M059J (cell line): ENCODE data around the gene GNG8. TPM values are rescaled to one million over a fixed set of nuclear protein-coding genes. Genes with fewer than 3 reads are reported as not detected.

Experiments
- DNase-seq: peaks from one replicate; pipeline ENCODE4 v3.0.0-alpha.2; 2012; ENCODE audit warnings: low read depth
- total RNA-seq: library from RNA; depleted of rRNA; stranded (reverse); fragments of >200 nt; shearing (Covaris generic); gene quantifications from 2 replicates; pipeline ENCODE4 v1.2.3, GENCODE V29; 2014; rRNA removed

The GNG8 gene
- total RNA-seq, 1 experiment from 2014 or later = not detected

- DNase-seq = no peak
Observed at GRCh38 chr19:46602392-46603194, 33.4 kb downstream of the GNG8 start.

- no peak for DNase-seq
Observed at GRCh38 chr19:46601318-46602224, 34.4 kb downstream of the GNG8 start, which contains the start of gene CALM3. Gene CALM3, plus strand, starts transcription at chr19:46601330. Its CDS starts 105 bp downstream, at chr19:46601435.

DNA sequence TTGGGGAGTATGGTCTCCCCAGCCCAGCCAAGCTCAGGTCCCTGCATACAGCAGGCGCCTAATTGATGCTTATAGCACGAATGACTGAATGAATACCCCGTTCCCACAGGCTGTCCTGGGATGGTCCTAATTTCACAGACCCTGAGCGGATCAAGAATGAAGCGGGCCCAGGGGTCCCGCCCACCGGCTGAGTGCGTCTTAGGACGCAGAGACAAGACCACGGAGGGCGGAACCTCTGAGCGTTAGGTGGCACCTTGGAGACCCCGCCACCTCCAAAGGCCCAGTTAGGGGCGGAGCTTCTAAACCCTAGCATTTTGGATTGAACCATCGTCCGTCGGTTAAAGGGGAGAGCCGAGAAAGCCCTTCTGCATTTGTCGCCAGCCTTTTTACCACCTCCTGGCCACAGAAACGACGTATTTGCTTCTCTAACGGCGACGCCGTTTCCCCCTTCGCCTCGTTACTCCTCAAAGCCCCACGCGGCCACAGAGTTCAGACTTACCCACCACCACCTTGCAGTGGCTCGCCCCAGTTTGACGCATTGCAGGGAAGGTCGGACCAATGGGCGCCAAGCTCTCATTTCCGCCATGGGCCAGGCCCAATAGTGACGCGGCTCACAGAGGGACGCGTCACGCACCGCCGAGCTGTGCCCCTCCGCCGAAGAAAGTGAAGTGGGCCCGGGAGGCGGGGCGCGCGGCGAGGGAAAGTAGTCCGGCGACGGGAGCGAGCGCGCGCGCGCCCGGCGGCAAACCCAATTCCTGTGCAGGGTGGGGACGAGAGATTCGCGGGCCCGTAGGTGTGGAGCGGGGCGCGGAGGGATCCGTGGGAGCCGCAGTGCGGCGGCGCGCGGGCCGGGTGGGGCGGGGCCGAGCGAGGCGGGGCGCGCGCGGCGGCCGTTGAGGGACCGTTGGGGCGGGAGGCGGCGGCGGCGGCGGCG lies 35.4 kb downstream of the GNG8 start:
- DNase-seq = peak; percentile 91

DNA sequence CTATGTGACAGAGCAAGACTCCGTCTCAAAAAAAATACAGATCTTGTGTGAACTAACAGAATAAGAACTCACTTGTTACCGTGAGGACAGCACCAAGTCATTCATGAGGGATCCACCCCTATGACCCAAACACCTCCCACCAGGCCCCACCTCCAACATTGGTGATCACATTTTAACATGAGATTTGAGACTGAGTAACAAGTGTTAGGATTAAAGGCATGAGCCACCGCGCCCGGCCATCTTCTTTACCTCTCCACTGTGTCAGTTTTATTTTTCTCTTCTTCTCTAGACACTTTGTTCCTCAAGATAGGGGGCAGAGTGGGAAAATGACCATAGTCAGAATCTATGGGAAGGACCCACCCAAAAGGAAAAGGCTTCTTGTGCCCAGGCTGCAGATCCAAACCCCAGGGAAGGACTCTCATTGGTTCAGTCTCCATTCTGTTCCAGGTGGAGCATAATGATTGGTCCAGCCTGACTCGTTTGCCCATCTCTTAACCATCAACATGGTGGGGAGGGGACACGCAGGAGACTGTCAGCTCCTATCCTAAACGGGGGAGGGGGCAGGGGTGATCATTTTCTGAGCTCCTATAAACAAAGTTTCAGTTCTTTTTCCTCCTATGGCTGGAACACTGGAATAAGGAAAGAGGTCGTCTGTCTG lies 36.2 kb downstream of the GNG8 start:
- DNase-seq = no peak

GRCh38 chr19:46598372-46598917 lies 37.6 kb downstream of the GNG8 start:
- DNase-seq = no peak

DNA sequence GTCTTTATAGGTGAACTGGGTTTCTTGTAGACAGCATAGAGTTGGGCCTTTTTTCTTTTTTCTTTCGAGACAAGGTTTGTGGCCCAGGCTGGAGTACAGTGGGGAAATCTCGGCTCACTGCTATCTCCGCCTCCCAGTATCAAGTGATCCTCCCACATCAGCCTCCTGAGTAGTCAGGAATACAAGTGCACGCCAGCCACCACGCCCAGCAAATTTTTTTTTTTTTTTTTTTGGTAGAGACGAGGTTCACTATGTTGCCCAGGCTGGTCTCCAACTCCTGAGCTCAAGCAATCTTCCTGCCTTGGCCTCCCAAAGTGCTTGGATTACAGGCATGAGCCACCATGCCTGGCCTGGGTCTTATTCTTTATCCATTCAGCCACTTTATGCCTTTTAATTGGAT lies 40.0 kb downstream of the GNG8 start:
- DNase-seq = no peak

DNA sequence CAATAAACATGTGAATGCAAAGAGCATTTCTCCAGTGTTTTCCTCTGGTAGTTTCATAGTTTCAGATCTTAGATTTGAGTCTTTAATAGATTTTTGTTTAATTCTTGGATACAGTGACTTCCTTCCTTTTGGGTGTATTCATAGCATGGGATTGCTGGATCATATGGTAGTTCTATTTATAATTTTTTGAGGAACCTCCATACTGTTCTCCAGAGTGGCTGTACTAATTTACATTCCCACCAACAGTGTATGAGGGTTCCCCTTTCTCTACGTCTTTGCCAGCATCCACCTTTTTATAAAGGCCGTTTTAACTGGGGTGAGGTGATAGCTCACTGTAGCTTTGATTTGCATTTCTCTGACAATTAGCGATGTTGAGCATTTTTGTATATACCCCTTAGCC lies 44.1 kb downstream of the GNG8 start:
- no peak for DNase-seq

DNA sequence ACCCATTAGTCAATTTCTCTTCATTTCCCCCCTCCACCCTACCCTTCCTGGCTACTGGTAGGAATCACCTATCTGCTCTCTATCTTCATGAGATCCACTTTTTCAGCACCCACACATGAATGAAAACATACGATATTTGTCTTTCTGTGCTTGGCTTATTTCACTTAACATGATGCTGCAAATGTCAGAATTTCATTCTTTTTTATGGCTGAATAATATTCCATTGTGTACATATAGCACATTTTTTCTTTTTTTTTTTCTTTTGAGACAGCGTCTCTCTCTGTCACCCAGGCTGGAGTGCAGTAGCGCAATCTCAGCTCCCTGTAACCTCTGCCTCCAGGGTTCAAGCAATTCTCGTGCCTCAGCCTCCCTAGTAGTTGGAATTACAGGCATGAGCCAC lies 44.7 kb downstream of the GNG8 start:
- no peak for DNase-seq

DNA sequence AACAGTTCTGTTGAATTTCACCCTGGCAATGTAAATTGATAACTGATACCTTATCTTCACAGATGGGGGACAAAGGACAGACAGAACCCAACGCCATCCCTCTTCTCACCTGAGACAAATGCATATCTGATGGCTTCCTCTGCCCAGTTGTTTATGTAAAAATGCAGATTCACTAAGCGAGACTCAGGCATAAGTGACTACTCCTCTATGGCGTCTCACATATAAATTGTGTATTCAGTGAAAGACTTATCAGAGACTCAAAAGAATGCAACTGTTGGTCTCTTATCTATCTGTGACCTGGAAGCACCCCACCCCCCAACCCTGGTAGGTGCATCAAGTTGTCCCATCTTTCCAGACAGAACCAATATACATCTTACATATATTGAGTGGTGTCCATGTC lies 48.1 kb downstream of the GNG8 start:
- DNase-seq = no peak

DNA sequence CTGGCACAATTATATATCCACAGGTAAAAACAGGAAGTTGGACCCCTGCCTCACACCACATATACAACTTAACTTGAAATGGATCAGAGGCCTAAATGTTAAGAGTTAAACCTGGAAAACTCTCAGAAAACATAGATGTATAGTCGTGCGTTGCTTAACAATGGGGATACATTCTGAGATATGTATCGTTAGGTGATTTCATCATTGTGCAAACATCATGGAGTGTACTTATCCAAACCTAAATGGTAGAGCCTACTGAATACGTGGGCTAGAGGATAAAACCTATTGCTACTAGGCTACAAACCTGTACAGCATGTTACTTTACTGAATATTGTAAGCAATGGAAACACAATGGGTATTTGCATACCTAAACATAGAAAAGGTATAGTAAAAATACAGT lies 49.7 kb downstream of the GNG8 start:
- DNase-seq = no peak

DNA sequence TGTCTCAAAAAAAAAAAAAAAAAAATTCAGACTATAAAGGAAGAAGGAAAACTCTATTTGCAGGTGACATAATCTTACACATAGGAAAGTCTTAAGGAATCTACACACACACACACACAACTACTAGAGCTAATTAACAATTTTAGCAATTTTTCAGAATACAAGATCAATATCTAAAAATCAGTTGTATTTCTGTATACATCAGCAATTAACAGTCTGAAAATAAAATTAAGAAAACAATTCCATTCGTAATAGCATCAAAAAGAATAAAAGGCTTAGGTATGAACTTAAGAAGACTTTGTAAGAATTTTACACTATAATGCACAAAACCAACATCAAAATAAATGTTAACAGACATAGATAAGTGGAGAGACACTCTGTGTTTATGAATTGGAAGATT lies 50.5 kb downstream of the GNG8 start:
- DNase-seq = no peak

Other genes starting within 250 kb of the GNG8 start
- not detected in 2 replicates for gene CCDC8, start 222.6 kb downstream of the GNG8 start, total RNA-seq
- gene PNMA8C, start 207.3 kb downstream of the GNG8 start, total RNA-seq = not detected in 2 replicates
- gene PNMA8A, start 164.6 kb downstream of the GNG8 start, total RNA-seq = 3.1 and 5.0 TPM in 2 replicates
- gene PNMA8B, start 140.3 kb downstream of the GNG8 start, total RNA-seq = 0.07 TPM in 1 of 2 replicates, not detected in the other
- gene CALM3, start 34.9 kb downstream of the GNG8 start, total RNA-seq = 197 and 314 TPM in 2 replicates
- gene PTGIR, start 11.1 kb downstream of the GNG8 start, total RNA-seq = 0.17 TPM in 1 of 2 replicates, not detected in the other
- 0.52 and 1.4 TPM in 2 replicates for gene DACT3, start 25.0 kb upstream of the GNG8 start, total RNA-seq
- gene PRKD2, start 80.9 kb upstream of the GNG8 start, total RNA-seq = 18.9 and 38.7 TPM in 2 replicates
- gene FKRP, start 109.9 kb upstream of the GNG8 start, total RNA-seq = 13.1 and 28.4 TPM in 2 replicates
- 44.7 and 78.1 TPM in 2 replicates for gene STRN4, start 110.2 kb upstream of the GNG8 start, total RNA-seq
- 89.0 and 173 TPM in 2 replicates for gene SLC1A5, start 152.4 kb upstream of the GNG8 start, total RNA-seq
- gene AP2S1, start 214.6 kb upstream of the GNG8 start, total RNA-seq = 365 and 428 TPM in 2 replicates
- gene ARHGAP35, start 224.8 kb upstream of the GNG8 start, total RNA-seq = 18.7 and 43.2 TPM in 2 replicates